GM23338 (cell line): ENCODE measurements around the gene MCC. TPM values are rescaled to one million over a fixed set of nuclear protein-coding genes. Genes with fewer than 3 reads are reported as not detected.

ENCODE experiments used
- ATAC-seq: fragments of 200-7000 bp; cut with Tn5 transposase; 3 replicates; pipeline ENCODE4 v1.9.1; 2020
- DNase-seq: peaks from one replicate; pipeline ENCODE4 v3.0.0-alpha.2; 2015; ENCODE audit warnings: low spot score
- H2AFZ ChIP-seq: fragments of 200-600 bp; sonication (generic); 2 replicates; pipeline ENCODE4 v1.8.0; 2016; ENCODE audit warnings: antibody characterized with exemption, mild to moderate bottlenecking, moderate library complexity
- H3F3A ChIP-seq: fragments of 200-600 bp; sonication (generic); replicated peaks from 2 replicates; pipeline ENCODE4 v1.8.0; 2017; ENCODE audit warnings: antibody characterized with exemption, mixed run types, low read depth
- H3K27ac ChIP-seq: fragments of 200-600 bp; sonication (generic); 2 replicates; pipeline ENCODE4 v1.6.1; 2016; ENCODE audit warnings: low read depth
- H3K27me3 ChIP-seq: fragments of 200-600 bp; sonication (generic); 2 replicates; pipeline ENCODE4 v1.8.0; 2016; ENCODE audit warnings: mild to moderate bottlenecking, mixed run types, moderate library complexity; ENCODE audit not compliant: insufficient read depth
- H3K36me3 ChIP-seq: fragments of 200-600 bp; sonication (generic); 2 replicates; pipeline ENCODE4 v1.8.0; 2016; ENCODE audit warnings: mild to moderate bottlenecking; ENCODE audit not compliant: insufficient read depth
- H3K4me1 ChIP-seq: fragments of 200-600 bp; sonication (generic); 2 replicates; pipeline ENCODE4 v1.8.0; 2016; ENCODE audit warnings: mild to moderate bottlenecking, moderate library complexity; ENCODE audit not compliant: insufficient read depth
- H3K4me2 ChIP-seq: fragments of 200-600 bp; sonication (generic); 2 replicates; pipeline ENCODE4 v1.7.1; 2017; ENCODE audit warnings: mixed run types
- H3K4me3 ChIP-seq: fragments of 200-600 bp; sonication (generic); 2 replicates; pipeline ENCODE4 v1.6.1; 2016; ENCODE audit warnings: mixed run types
- H3K79me2 ChIP-seq: fragments of 200-600 bp; sonication (generic); replicated peaks from 2 replicates; pipeline ENCODE4 v1.8.0; 2017; ENCODE audit warnings: mild to moderate bottlenecking; ENCODE audit not compliant: insufficient read depth
- H3K9me2 ChIP-seq: fragments of 200-600 bp; sonication (generic); 2 replicates; pipeline ENCODE4 v1.8.0; 2017; ENCODE audit not compliant: insufficient read depth
- H4K20me1 ChIP-seq: fragments of 200-600 bp; sonication (generic); replicated peaks from 2 replicates; pipeline ENCODE4 v1.8.0; 2017; ENCODE audit warnings: mild to moderate bottlenecking; ENCODE audit not compliant: insufficient read depth
- H3K27ac Mint-ChIP-seq: 2 replicates; pipeline ENCODE4 v1.8.0; 2020; ENCODE audit warnings: inconsistent platforms, mild to moderate bottlenecking, moderate library complexity, mixed read lengths
- H3K27me3 Mint-ChIP-seq: 3 replicates; pipeline ENCODE4 v1.8.0; 2022; ENCODE audit warnings: low read depth, mild to moderate bottlenecking, moderate library complexity, mixed read lengths, inconsistent platforms; ENCODE audit not compliant: insufficient read depth, poor library complexity
- H3K36me3 Mint-ChIP-seq: 3 replicates; pipeline ENCODE4 v1.8.0; 2021; ENCODE audit warnings: low read depth, mild to moderate bottlenecking, inconsistent platforms, moderate library complexity, mixed read lengths
- H3K4me1 Mint-ChIP-seq: 3 replicates; pipeline ENCODE4 v1.8.0; 2020; ENCODE audit warnings: mild to moderate bottlenecking, inconsistent platforms, mixed read lengths
- H3K4me3 Mint-ChIP-seq: 3 replicates; pipeline ENCODE4 v1.8.0; 2021; ENCODE audit warnings: moderate library complexity, mild to moderate bottlenecking, inconsistent platforms, mixed read lengths
- H3K9me3 Mint-ChIP-seq: 3 replicates; pipeline ENCODE4 v1.8.0; 2020; ENCODE audit warnings: moderate library complexity, mild to moderate bottlenecking, inconsistent platforms, mixed read lengths
- CREB1 ChIP-seq: fragments of 250-450 bp; sonication (Bioruptor Pico); IDR thresholded peaks from 2 replicates; pipeline ENCODE4 v1.5.0; 2020; ENCODE audit warnings: low read depth, mild to moderate bottlenecking, moderate library complexity
- ETS1 ChIP-seq: IDR thresholded peaks from 2 replicates; pipeline ENCODE4 v1.6.1; 2016; ENCODE audit warnings: antibody characterized with exemption
- EZH2 ChIP-seq: fragments of 200-600 bp; sonication (generic); IDR thresholded peaks from one replicate; pipeline ENCODE4 v1.8.0; 2017; ENCODE audit warnings: antibody characterized with exemption, mild to moderate bottlenecking, low read depth; ENCODE audit not compliant: unreplicated experiment
- JUNB ChIP-seq: IDR thresholded peaks from one replicate; pipeline ENCODE4 v1.6.1; 2016; ENCODE audit warnings: antibody characterized with exemption; ENCODE audit not compliant: unreplicated experiment
- NANOG ChIP-seq: IDR thresholded peaks from 2 replicates; pipeline ENCODE4 v1.6.1; 2016; ENCODE audit warnings: antibody characterized with exemption, borderline replicate concordance
- REST ChIP-seq: IDR thresholded peaks from one replicate; pipeline ENCODE4 v1.6.1; 2018; ENCODE audit warnings: antibody characterized with exemption; ENCODE audit not compliant: unreplicated experiment
- ZNF331 ChIP-seq: fragments of 250-450 bp; sonication (Bioruptor Pico); IDR thresholded peaks from 2 replicates; pipeline ENCODE4 v1.5.0; 2020; ENCODE audit warnings: low read depth, mild to moderate bottlenecking, moderate library complexity
- ZNF462 ChIP-seq: fragments of 250-450 bp; sonication (Bioruptor Pico); IDR thresholded peaks from 2 replicates; pipeline ENCODE4 v1.5.0; 2020; ENCODE audit warnings: mild to moderate bottlenecking, moderate library complexity
- polyA plus RNA-seq: library from polyadenylated mRNA; unstranded; fragments of >200 nt; fragmentation: Nextera tagmentation; extraction: Ambion mirVana; gene quantifications from 2 replicates; pipeline ENCODE4 v1.2.1, GENCODE V29; 2016
- total RNA-seq: library from RNA; depleted of rRNA; stranded (reverse); fragments of >200 nt; shearing (Covaris generic); gene quantifications from 2 replicates; pipeline ENCODE4 v1.2.3, GENCODE V29; 2014

The MCC gene
- total and polyA plus RNA-seq, 2 experiments from 2014 or later = 3.8 to 10.1 TPM

GRCh38 chr5:113281194-113281593 is 207.1 kb downstream of the MCC start:
- H3K79me2 ChIP-seq = peaks cover 16% of the 10 kb centered on the region; the same call in 1 of the 2 replicates
- no peaks in the 10 kb centered on the region for H3K9me2 ChIP-seq
- ATAC-seq (no peak), DNase-seq (no peak)
- H3K9me3 Mint-ChIP-seq = no peaks in the 10 kb centered on the region
- H3K27ac ChIP-seq = no peak overlapping the region
- no peaks in the 10 kb centered on the region for H3K36me3 ChIP-seq
- H3K27ac Mint-ChIP-seq = no peak overlapping the region
- H3K4me1 Mint-ChIP-seq = peaks cover 43% of the 10 kb centered on the region
- H3K4me1 ChIP-seq = peaks cover 6% of the 10 kb centered on the region
- H3K4me3 ChIP-seq = no peak overlapping the region
- no peak overlapping the region for H2AFZ ChIP-seq
- no peaks in the 10 kb centered on the region for H3K27me3 Mint-ChIP-seq
- no peaks in the 10 kb centered on the region for H3K36me3 Mint-ChIP-seq
- no peaks in the 10 kb centered on the region for H3F3A ChIP-seq
- 0 out of 2 replicates have a peak overlapping the region, but pooled peaks have one; percentile 12 for H3K4me2 ChIP-seq
- H3K27me3 ChIP-seq = no peaks in the 10 kb centered on the region
- H4K20me1 ChIP-seq = no peaks in the 10 kb centered on the region
- no peak overlapping the region for H3K4me3 Mint-ChIP-seq
- TF ChIP-seq ZNF331 (CRISPR knock-in tag) (no peak), JUNB (no peak), ETS1 (no peak), EZH2 (no peak), CREB1 (CRISPR knock-in tag) (no peak), REST (no peak), ZNF462 (CRISPR knock-in tag) (no peak), NANOG (no peak)
